Islet precursor cell (in vitro differentiated cells): Measurements from ENCODE around the gene NCK2.

ENCODE experiments used
- DNase-seq: peaks from one replicate; pipeline ENCODE4 v3.0.0-alpha.2; 2018

NCK2 gene

GRCh38 chr2:105820151-105820550, 75.4 kb downstream of the NCK2 start:
- DNase-seq: no peak

- no peak for DNase-seq
These were observed 76.0 kb downstream of the NCK2 start for GRCh38 chr2:105820691-105821090.

GRCh38 chr2:105821428-105822125, 76.9 kb downstream of the NCK2 start:
- no peak for DNase-seq

GRCh38 chr2:105822186-105822585, 77.5 kb downstream of the NCK2 start:
- no peak for DNase-seq

- no peak for DNase-seq
These were observed 79.7 kb downstream of the NCK2 start for GRCh38 chr2:105824446-105824845.

- DNase-seq: no peak
These were observed 82.8 kb downstream of the NCK2 start for GRCh38 chr2:105827351-105828096.

- no peak for DNase-seq
These were observed 83.8 kb downstream of the NCK2 start for GRCh38 chr2:105828558-105828957.

GRCh38 chr2:105834931-105835330, 90.2 kb downstream of the NCK2 start:
- DNase-seq: no peak

GRCh38 chr2:105836341-105836740, 91.6 kb downstream of the NCK2 start:
- no peak for DNase-seq

GRCh38 chr2:105836840-105837692, 92.4 kb downstream of the NCK2 start:
- no peak for DNase-seq

GRCh38 chr2:105839793-105840192, 95.1 kb downstream of the NCK2 start:
- no peak for DNase-seq

GRCh38 chr2:105840933-105841332, 96.2 kb downstream of the NCK2 start:
- no peak for DNase-seq

GRCh38 chr2:105841551-105841950, 96.8 kb downstream of the NCK2 start:
- no peak for DNase-seq

GRCh38 chr2:105842555-105842954, 97.8 kb downstream of the NCK2 start:
- no peak for DNase-seq

- no peak for DNase-seq
These were observed 99.0 kb downstream of the NCK2 start for GRCh38 chr2:105843476-105844374.

GRCh38 chr2:105845976-105846375, 101.3 kb downstream of the NCK2 start:
- no peak for DNase-seq

GRCh38 chr2:105847056-105847455, 102.3 kb downstream of the NCK2 start:
- DNase-seq: no peak

GRCh38 chr2:105848367-105848766, 103.7 kb downstream of the NCK2 start:
- no peak for DNase-seq

GRCh38 chr2:105849431-105850179, 104.9 kb downstream of the NCK2 start:
- DNase-seq: no peak

- DNase-seq: no peak
These were observed 107.4 kb downstream of the NCK2 start for GRCh38 chr2:105852066-105852465.

GRCh38 chr2:105853354-105854088, 108.8 kb downstream of the NCK2 start:
- peak; percentile 88 for DNase-seq
